Right cardiac atrium (tissue), 5 donors: Measurements from ENCODE around the gene SMARCAD1. TPM values are rescaled to one million over a fixed set of nuclear protein-coding genes. Genes with fewer than 3 reads are reported as not detected.
A peak's percentile ranks its signal among the peaks of the same experiment; 100 is the strongest.
"Not testable (repeated sequence)": the region's sequence is repeated elsewhere in the genome, so short reads cannot be mapped to it uniquely, and the experiment has no call there.

ENCODE experiments used
- ATAC-seq, 2 donors: fragments of 200-7000 bp; cut with Tn5 transposase; one replicate each; pipeline versions ENCODE4 v1.8.0 to v1.9.1; 2020; ENCODE audit warnings: moderate library complexity in 2 of 2, mild to moderate bottlenecking in 1 of 2
- DNase-seq, 3 donors: peaks; one replicate each; pipeline ENCODE4 v3.0.0-alpha.2; 2020
- H3K27ac ChIP-seq: one replicate; pipeline ENCODE4 v1.5.1; 2013; ENCODE audit warnings: mild to moderate bottlenecking, low read length, control low read depth, moderate library complexity
- H3K27me3 ChIP-seq: one replicate; pipeline ENCODE4 v1.6.1; 2013; ENCODE audit not compliant: control insufficient read depth, insufficient read depth
- H3K4me1 ChIP-seq: one replicate; pipeline ENCODE4 v1.6.1; 2013; ENCODE audit warnings: low read length; ENCODE audit not compliant: control insufficient read depth, insufficient read depth
- H3K4me3 ChIP-seq: one replicate; pipeline ENCODE4 v1.5.1; 2013; ENCODE audit warnings: low read length, control low read depth
- H3K9me3 ChIP-seq: one replicate; pipeline ENCODE4 v1.6.1; 2013; ENCODE audit warnings: low read length; ENCODE audit not compliant: control insufficient read depth
- WGBS: extraction: QIAGEN DNeasy Blood & Tissue Kit; methylation state at CpG from one replicate; pipeline ENCODE4 v1.1.7; 2013; 5-methylcytosine and 5-hydroxymethylcytosine counted together
- intact Hi-C, 4 donors: fragments of 100-400 bp; cut with DNase I; formaldehyde crosslinking; loops; one replicate each; pipeline versions ENCODE4 v1.11.0 to v1.14.0; 2022 to 2023
- polyA plus RNA-seq: library from polyadenylated mRNA; stranded (reverse); fragments of 200-250 nt; gene quantifications from one replicate; pipeline ENCODE4 v1.2.3, GENCODE V29; 2013
- total RNA-seq, 4 donors: library from RNA; stranded (reverse); fragmentation: NEBNext Ultra II Directional; extraction: Animal tissue kit (Norgen Biotek cat#: 25700); gene quantifications; one replicate each; pipeline ENCODE4 v1.2.1, GENCODE V29; 2021
- donor health status: healthy with polysubstance abuse.
- donor health status: DM: no; HTN: yes; CAD: no.
- donor health status: DM: no; HTN: no; CAD: no.
- donor health status: DM: no; HTN: yes; CAD: no; lungs with severe emphysema.
- donor health status: DM: yes; HTN: yes; CAD: no.

Gene SMARCAD1
- total and polyA plus RNA-seq, 5 donors = 5.6 to 14.4 (median 13.9) TPM

- H3K4me1 ChIP-seq, H3K27me3 ChIP-seq, H3K4me3 ChIP-seq, ATAC-seq, DNase-seq, H3K9me3 ChIP-seq, intact Hi-C loops, H3K27ac ChIP-seq: not testable (repeated sequence)
- 89% methylated on average over 6 of the region's 6 CpGs for WGBS
Measured at GRCh38 chr4:94295473-94295872, 87.8 kb downstream of the SMARCAD1 start.

GRCh38 chr4:94298725-94299252, 91.1 kb downstream of the SMARCAD1 start:
- H3K4me3 ChIP-seq = no peak overlapping the region
- ATAC-seq (no peak), DNase-seq (no peak)
- H3K9me3 ChIP-seq = no peaks in the 10 kb centered on the region
- H3K4me1 ChIP-seq = no peaks in the 10 kb centered on the region
- intact Hi-C loops = no loop called here
- WGBS = 59% methylated on average over 4 of the region's 4 CpGs
- H3K27ac ChIP-seq = no peak overlapping the region
- no peaks in the 10 kb centered on the region for H3K27me3 ChIP-seq

DNA sequence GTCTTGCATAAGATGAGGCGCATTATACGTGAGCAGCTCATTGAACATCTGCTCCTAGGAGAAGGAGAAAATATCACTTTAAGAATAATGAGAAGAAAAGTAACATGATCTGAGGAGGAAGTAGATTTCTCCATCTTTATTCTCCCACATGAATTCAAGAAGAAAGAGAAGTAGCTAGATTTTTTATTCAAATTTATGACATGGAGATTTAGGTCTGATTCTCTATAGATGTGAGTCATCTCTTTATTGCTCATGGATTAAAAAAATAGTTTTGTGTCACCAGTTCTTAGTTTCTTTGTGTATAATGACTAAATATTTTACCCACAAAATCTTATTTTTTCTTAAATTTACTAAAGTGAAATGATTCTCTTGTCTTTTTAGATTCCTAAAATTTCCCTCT, 94.5 kb downstream of the SMARCAD1 start:
- no peak for DNase-seq
- 91% methylated on average over 2 of the region's 2 CpGs for WGBS
- H3K27me3 ChIP-seq = no peaks in the 10 kb centered on the region

GRCh38 chr4:94304365-94304971, 96.8 kb downstream of the SMARCAD1 start:
- Histone ChIP-seq H3K27me3 (no peaks in the 10 kb centered on the region), H3K4me1 (no peaks in the 10 kb centered on the region), H3K27ac (no peak overlapping the region), H3K9me3 (no peaks in the 10 kb centered on the region), H3K4me3 (no peak overlapping the region)
- intact Hi-C loops = loop anchor here in 1 of 4 donors (10.0 kb wide), 1 partner anchor 90 kb away; no protein-coding TSS in a partner anchor
- ATAC-seq (no peak), DNase-seq (no peak)
- 37% methylated on average over 2 of the region's 2 CpGs for WGBS

More for the DNA sequence above, 94.5 kb downstream of the SMARCAD1 start:
- Histone ChIP-seq H3K4me3 (no peak overlapping the region), H3K9me3 (no peaks in the 10 kb centered on the region), H3K27ac (no peak overlapping the region), H3K4me1 (no peaks in the 10 kb centered on the region)
- ATAC-seq = no peak
- intact Hi-C loops = loop anchor here in 1 of 4 donors (10.0 kb wide), 1 partner anchor 93 kb away; no protein-coding TSS in a partner anchor

GRCh38 chr4:94305466-94306225, 98.0 kb downstream of the SMARCAD1 start:
- Histone ChIP-seq H3K27ac (no peak overlapping the region), H3K4me1 (no peaks in the 10 kb centered on the region), H3K9me3 (no peaks in the 10 kb centered on the region), H3K27me3 (no peaks in the 10 kb centered on the region), H3K4me3 (no peak overlapping the region)
- no peak for DNase-seq
- 81% methylated on average over 5 of the region's 5 CpGs for WGBS
- ATAC-seq = peak; percentile 31 to 47
- intact Hi-C loops = loop anchor here in 1 of 4 donors (10.0 kb wide), 1 partner anchor 89 kb away; no protein-coding TSS in a partner anchor

- Histone ChIP-seq H3K4me3 (no peak overlapping the region), H3K4me1 (no peaks in the 10 kb centered on the region), H3K27me3 (no peaks in the 10 kb centered on the region), H3K27ac (no peak overlapping the region), H3K9me3 (no peaks in the 10 kb centered on the region)
- no peak for DNase-seq
- peak in 1 of 2 donors; percentile 42 for ATAC-seq
- intact Hi-C loops = loop anchor here in 1 of 4 donors (10.0 kb wide), 1 partner anchor 88 kb away; no protein-coding TSS in a partner anchor
- 47% methylated on average over 3 of the region's 3 CpGs for WGBS
Measured at GRCh38 chr4:94306713-94307112, 99.0 kb downstream of the SMARCAD1 start.

DNA sequence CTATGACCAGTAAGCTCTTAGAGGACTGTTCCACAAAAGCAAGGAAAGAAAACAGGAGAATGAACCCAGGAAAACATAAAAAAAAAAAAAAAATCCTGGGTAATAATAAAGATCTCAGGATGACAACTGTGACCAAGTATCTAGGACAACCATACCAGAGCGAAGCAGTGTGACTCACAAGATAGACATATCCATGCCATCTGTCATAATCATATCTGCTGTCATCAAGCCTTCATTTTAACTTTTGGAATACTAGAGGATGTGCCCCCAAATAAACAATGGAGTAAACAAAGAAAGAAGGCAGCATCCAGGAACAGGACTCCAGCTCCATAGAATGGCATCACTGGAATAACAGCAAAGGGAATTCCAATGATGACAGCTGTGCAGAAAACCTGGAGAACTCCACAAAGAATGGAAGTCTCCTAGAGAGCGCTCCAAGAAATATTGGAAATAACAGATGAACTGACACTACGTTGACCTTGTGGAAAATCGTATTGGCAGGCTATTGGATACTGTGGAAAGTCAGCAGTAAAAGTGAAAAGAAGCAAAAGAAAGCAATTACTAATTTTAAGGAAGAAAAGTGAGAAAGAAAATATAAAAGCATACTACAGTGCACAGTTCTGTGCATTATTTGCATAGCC, 99.7 kb downstream of the SMARCAD1 start:
- Histone ChIP-seq H3K9me3 (no peaks in the 10 kb centered on the region), H3K27me3 (no peaks in the 10 kb centered on the region), H3K4me3 (no peak overlapping the region), H3K4me1 (no peaks in the 10 kb centered on the region), H3K27ac (no peak overlapping the region)
- DNase-seq (no peak), ATAC-seq (no peak)
- 84% methylated on average over 4 of the region's 4 CpGs for WGBS
- intact Hi-C loops = loop anchor here in 1 of 4 donors (10.0 kb wide), 1 partner anchor 87 kb away; no protein-coding TSS in a partner anchor

DNA sequence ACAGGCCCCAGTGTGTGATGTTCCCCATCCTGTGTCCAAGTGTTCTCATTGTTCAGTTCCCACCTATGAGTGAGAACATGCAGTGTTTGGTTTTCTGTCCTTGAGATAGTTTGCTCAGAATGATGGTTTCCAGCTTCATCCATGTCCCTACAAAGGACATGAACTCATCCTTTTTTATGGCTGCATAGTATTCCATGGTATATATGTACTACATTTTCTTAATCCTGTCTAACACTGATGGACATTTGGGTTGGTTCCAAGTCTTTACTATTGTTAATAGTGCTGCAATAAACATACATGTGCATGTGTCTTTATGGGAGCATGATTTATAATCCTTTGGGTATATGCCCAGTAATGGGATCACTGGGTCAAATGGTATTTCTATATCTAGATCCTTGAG, 112.3 kb downstream of the SMARCAD1 start:
- DNase-seq, ATAC-seq, H3K27ac ChIP-seq, intact Hi-C loops, H3K9me3 ChIP-seq, H3K27me3 ChIP-seq, H3K4me1 ChIP-seq, H3K4me3 ChIP-seq: not testable (repeated sequence)

- intact Hi-C loops = no loop called here
- 84% methylated on average over 1 of the region's 1 CpG for WGBS
Measured at GRCh38 chr4:94325835-94326234, 118.2 kb downstream of the SMARCAD1 start.

DNA sequence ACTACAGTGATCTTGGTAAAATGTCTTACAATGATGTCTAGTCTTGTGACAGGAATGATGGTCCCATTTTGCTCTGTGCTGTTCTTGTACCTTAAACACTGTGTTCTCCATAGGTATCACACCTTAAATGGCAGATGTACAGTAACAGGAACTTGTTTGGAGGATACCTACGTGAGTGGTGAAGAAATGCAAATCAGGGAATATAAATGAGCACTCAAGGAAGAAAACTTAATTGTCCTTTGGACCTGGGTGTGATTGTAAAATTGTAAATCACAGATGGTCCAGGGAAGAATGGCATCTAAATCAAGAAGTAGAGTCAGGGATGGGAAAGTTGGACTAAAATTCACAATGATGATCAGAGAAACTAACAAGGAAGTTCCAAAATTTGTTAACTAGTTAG, 122.3 kb downstream of the SMARCAD1 start:
- ATAC-seq = no peak
- intact Hi-C loops = no loop called here
- H3K27me3 ChIP-seq = no peaks in the 10 kb centered on the region
- no peak overlapping the region for H3K27ac ChIP-seq
- 66% methylated on average over 1 of the region's 1 CpG for WGBS
- H3K9me3 ChIP-seq = no peaks in the 10 kb centered on the region
- H3K4me3 ChIP-seq = no peak overlapping the region
- no peak for DNase-seq
- H3K4me1 ChIP-seq = peaks cover 1% of the 10 kb centered on the region

More at GRCh38 chr4:94325835-94326234, 118.2 kb downstream of the SMARCAD1 start:
- no peak for ATAC-seq
- no peaks in the 10 kb centered on the region for H3K9me3 ChIP-seq
- H3K4me1 ChIP-seq = no peaks in the 10 kb centered on the region
- DNase-seq = no peak
- H3K4me3 ChIP-seq = no peak overlapping the region
- H3K27me3 ChIP-seq = no peaks in the 10 kb centered on the region
- no peak overlapping the region for H3K27ac ChIP-seq
